SH-SY5Y (cell line): ENCODE results near the gene ACER1.

Experiments
- GATA2 ChIP-seq: IDR thresholded peaks from 2 replicates; pipeline ENCODE4 v1.6.1; 2011; ENCODE audit warnings: mild to moderate bottlenecking, low read depth, low read length
- GATA3 ChIP-seq: IDR thresholded peaks from 2 replicates; pipeline ENCODE4 v1.6.1; 2011; ENCODE audit warnings: low read depth, mild to moderate bottlenecking, low read length, moderate library complexity

DNA sequence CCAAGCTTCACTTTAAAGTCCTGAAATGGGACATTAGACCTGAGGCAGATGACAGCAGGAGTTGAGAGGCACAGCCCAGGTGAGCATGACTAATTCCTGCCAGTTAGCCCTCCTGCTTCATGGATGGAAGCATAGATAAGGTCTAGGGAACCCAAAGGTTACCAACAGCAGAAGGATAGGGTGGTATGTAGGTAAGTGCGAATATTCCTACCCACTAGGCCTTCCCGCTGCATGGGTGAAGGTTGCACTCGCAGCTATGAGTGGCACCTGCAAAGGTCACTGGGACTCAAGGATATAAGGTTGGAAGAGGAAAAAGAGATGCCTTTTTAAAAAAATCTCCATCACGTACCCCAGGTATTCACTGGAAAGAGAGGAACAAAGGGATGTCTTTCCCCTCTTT lies 41.4 kb downstream of the ACER1 start:
- no peak for TF ChIP-seq GATA2
- no peak for TF ChIP-seq GATA3
